CD4-positive, alpha-beta T cell treated with Interferon alpha-2 for 1 hour (primary cell): ENCODE data around the gene CARHSP1.
"Not testable (repeated sequence)": the region's sequence is repeated elsewhere in the genome, so short reads cannot be mapped to it uniquely, and the experiment has no call there.

Source experiments
- DNase-seq, 2 donors: peaks; one replicate each; pipeline ENCODE4 v3.0.0-alpha.2; 2020 to 2022

The CARHSP1 gene

GRCh38 chr16:8853150-8853549, 15.7 kb downstream of the CARHSP1 start:
- no peak for DNase-seq

GRCh38 chr16:8852534-8852933, 16.3 kb downstream of the CARHSP1 start:
- no peak for DNase-seq

GRCh38 chr16:8851761-8852403, 16.9 kb downstream of the CARHSP1 start:
- no peak for DNase-seq

- no peak for DNase-seq
Measured at GRCh38 chr16:8850279-8850885, 18.4 kb downstream of the CARHSP1 start.

GRCh38 chr16:8849411-8850011, 19.3 kb downstream of the CARHSP1 start:
- no peak for DNase-seq

GRCh38 chr16:8848939-8849391, 19.8 kb downstream of the CARHSP1 start:
- DNase-seq, result no peak

GRCh38 chr16:8848231-8848938, 20.4 kb downstream of the CARHSP1 start:
- no peak for DNase-seq

GRCh38 chr16:8847623-8848022, 21.2 kb downstream of the CARHSP1 start:
- no peak for DNase-seq

GRCh38 chr16:8847145-8847544, 21.7 kb downstream of the CARHSP1 start:
- DNase-seq, result no peak

GRCh38 chr16:8846401-8846932, 22.3 kb downstream of the CARHSP1 start:
- no peak for DNase-seq

- DNase-seq, result no peak
Measured at GRCh38 chr16:8845699-8846298, 23.0 kb downstream of the CARHSP1 start.

GRCh38 chr16:8843296-8843695, 25.5 kb downstream of the CARHSP1 start:
- DNase-seq, result not testable (repeated sequence)

- DNase-seq, result not testable (repeated sequence)
Measured at GRCh38 chr16:8842016-8842415, 26.8 kb downstream of the CARHSP1 start.

- not testable (repeated sequence) for DNase-seq
Measured at GRCh38 chr16:8837594-8837993, 31.2 kb downstream of the CARHSP1 start.

GRCh38 chr16:8836797-8837196, 32.0 kb downstream of the CARHSP1 start:
- DNase-seq, result not testable (repeated sequence)

- DNase-seq, result no peak
Measured at GRCh38 chr16:8832717-8833105, 36.1 kb downstream of the CARHSP1 start.

- no peak for DNase-seq
Measured at GRCh38 chr16:8831871-8832716, 36.7 kb downstream of the CARHSP1 start.

- no peak for DNase-seq
Measured at GRCh38 chr16:8831450-8831849, 37.4 kb downstream of the CARHSP1 start.

GRCh38 chr16:8828541-8829165, 40.2 kb downstream of the CARHSP1 start:
- no peak for DNase-seq

- no peak for DNase-seq
Measured at GRCh38 chr16:8826278-8826879, 42.4 kb downstream of the CARHSP1 start.

GRCh38 chr16:8822403-8822802, 46.4 kb downstream of the CARHSP1 start:
- DNase-seq, result no peak
